HG02642 (cell line): ENCODE results near the gene TGFBR1.
"Not testable (repeated sequence)": the region's sequence is repeated elsewhere in the genome, so short reads cannot be mapped to it uniquely, and the experiment has no call there.

ENCODE experiments used
- ATAC-seq: cut with Tn5 transposase; IDR thresholded peaks from one replicate; pipeline ENCODE4 v1.9.1; 2021; ENCODE audit warnings: mild to moderate bottlenecking; ENCODE audit not compliant: unreplicated experiment, poor library complexity

TGFBR1 gene

DNA sequence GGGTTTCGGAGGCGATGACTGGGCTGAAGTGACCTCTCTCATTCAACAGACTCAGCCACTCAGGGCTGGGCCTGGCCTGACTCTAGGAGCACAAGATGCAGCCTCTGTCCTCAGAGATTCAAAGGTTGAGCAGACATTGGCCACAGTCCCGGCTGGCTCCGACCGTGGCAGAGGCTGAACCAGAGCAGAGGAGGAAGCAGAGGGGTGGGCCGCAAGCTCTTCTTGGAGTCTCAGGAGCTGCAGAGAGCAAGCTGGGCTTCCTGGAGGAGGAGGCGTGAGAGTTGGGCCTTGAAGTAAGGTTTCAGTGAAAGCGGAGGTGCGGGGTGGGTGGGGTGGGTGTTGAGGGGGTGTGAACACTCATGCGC is 79.2 kb downstream of the TGFBR1 start:
- no peak for ATAC-seq

DNA sequence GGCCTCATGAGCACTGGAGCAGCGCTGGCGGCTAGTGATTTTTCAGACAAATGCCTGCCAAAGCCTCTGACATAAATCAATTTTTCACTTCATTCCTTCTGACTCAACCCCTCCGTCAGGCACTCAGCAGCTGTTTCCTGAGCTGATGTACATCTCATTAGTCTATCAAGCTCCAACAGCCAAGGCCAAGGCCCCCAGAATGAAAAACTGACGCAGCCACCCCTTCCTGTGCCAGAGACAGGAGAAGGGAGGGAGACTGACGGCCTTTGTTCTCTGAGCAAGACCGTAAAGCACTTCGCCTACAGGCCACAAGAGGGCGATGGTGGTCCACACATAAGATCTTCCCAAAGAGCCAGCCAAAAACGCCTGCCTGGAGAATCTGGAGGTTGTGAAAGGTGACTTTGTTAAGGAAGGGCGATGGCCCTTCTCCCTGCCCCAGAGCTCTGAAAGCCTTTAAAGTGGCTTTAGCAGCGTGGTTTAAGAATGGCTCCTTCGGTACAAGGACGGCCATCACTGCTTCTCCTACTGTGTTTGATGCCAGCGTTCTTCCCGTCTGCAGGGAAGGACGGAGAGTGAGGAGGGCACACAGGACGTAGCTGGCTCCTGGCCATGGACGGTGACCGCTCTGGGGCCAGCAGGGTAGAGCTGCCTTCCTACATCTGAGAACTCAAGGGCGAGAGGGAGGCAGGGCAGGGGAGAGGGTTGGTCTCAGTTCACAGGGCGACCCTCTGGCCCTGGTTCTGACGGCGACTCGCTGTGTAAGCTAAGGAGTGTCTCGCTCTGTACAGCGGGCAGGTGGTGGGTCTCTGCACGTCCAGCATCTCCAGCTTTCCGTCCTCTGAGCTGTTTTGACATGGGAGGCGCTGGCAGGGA is 79.8 kb downstream of the TGFBR1 start:
- ATAC-seq: peak; percentile 63

GRCh38 chr9:99185348-99185632 is 80.4 kb downstream of the TGFBR1 start:
- ATAC-seq: no peak

GRCh38 chr9:99185934-99186333 is 81.0 kb downstream of the TGFBR1 start:
- no peak for ATAC-seq

- no peak for ATAC-seq
Observed at GRCh38 chr9:99187311-99187710, 82.4 kb downstream of the TGFBR1 start.

DNA sequence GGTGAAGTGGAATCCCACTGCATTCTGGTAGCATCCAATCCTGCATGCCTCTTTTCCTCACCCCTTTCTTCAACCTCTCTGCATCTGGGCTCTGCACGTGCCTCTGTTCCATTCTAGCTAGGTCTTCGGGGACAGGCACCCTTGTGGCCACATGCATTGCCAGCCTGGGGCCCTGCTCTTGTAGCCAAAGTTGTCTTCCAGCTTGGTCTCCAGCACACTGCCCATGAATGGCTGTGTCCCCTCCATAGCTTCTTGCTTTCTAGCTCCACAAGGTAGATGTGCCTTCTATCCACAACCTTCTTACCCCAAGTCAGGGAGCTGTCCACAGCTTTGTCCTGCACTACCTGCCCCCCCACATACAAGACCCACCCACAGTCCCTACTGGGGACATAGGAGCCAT is 84.3 kb downstream of the TGFBR1 start:
- ATAC-seq: no peak

GRCh38 chr9:99189887-99190596 is 85.1 kb downstream of the TGFBR1 start:
- ATAC-seq: no peak

DNA sequence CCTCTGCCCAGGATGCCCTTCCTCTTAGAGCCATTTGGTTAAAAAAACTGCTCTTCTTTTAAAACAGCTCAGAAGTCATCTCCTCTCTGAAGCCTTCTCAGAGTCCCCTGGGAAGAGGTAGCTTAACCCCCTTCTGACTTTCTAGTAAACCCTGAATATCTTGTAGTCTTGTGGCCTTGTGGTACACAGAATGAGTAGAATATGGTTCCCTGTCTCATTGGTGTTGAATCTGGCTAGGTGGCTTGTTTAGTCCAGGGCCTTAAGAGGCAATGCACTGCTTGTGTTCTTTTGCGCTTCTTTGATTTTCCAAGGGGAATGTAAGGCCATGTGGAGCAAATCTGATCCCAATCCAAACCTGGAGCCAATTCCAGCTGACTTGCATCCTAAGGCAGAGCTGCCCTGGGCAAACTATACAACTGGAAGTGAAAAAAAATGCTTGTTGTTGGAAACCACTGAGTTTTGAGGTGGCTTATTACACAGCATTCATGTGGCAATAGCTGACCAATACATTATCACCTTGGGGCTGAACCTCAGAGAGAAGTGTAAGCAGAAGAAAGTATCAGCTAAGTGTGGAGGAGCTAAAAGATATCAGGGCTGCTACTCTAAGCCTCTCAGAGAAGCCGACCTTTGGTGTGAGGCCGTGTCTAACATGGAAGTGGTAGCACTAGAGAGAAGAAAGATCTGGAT is 85.8 kb downstream of the TGFBR1 start:
- no peak for ATAC-seq

DNA sequence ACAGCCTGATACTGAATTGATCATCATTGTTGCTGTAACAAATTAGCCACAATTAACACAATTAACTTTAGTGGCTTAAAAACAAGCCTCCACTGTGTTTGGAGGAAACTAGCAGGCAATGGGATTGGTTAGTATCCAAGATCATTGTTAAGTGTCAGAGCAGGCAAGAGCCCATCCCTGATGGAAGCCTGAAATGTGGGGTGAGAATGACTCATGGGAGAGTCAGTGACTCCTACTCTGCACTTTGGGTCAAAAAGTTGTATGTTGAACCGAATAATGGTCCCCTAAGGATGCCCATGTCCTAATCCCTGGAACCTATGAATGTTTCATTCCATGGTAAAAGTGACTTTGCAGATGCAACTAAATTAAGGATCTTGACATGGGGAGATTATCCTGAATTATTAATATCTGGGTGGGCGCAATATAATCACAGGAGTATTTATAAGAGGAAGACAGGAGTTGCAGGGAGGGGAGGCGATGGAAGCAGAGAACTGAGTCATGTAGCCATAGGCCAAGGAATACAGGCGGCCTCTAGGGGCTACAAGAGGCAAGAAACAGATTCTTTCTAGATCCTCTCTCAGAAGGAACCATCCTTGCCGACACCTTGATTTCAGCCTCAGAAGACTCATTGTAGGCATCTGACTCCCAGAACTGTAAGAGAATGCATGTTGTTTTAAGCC is 88.0 kb downstream of the TGFBR1 start:
- no peak for ATAC-seq

DNA sequence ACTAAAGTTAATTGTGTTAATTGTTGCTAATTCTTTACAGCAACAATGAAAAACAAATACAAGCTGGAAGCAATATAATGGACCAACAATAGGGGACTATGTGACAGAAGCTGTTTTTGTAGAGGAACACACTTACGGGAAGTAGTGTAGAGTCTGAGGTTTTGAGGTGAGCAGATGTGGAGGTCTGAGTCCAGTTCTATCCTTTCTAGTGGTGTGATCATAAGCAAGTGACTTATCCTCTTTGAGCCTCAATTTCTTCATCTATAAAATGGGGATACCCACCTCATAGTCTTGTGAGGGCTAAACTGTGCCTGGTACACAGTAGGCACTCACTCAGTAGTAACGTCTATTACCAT is 88.5 kb downstream of the TGFBR1 start:
- ATAC-seq: no peak

GRCh38 chr9:99196484-99196883 is 91.6 kb downstream of the TGFBR1 start:
- ATAC-seq: not testable (repeated sequence)

DNA sequence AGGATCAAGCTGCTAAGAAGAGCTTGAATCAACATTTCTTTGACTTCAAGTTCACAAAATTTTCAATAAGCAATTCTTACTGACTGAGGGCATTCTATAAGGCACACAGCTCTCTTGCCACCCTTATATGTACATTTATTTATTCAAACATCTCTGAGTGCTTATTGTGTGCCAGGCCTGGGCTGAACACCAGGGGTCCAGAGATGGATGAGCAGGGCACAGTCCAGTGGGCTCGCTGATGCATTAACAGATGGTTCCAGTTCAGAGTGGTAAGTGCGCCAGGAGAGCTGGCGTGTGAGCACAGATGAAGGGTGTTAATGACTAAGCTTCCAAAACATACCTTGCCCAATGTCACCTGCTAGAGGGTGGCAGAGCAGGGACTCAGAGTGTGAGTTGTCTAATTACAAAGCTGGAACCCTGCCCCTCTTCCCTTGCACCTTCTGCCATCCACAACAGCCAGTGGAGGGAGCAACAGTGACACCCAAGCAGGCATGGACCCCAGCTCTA is 92.3 kb downstream of the TGFBR1 start:
- ATAC-seq: no peak

DNA sequence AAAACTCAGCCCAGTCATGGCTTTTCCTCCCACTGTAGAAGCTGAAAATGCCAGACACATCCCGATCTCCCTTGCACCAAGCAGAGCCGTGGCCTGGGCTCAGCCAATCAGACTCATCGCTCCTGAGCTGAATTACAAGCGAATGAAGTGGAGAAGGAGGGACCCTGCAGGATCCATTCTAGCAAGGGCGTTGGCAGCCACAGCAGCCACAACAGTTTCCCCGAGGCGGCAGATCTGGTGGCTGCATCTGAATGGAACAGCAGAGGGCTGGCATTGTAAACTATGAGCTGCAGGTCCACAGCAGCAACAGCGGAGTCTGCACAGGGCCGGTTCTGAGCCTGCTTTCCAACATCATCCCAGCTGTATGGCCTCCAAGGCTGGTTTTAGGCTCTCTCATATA is 93.1 kb downstream of the TGFBR1 start:
- no peak for ATAC-seq

- ATAC-seq: no peak
Observed at GRCh38 chr9:99199938-99200539, 95.1 kb downstream of the TGFBR1 start.

DNA sequence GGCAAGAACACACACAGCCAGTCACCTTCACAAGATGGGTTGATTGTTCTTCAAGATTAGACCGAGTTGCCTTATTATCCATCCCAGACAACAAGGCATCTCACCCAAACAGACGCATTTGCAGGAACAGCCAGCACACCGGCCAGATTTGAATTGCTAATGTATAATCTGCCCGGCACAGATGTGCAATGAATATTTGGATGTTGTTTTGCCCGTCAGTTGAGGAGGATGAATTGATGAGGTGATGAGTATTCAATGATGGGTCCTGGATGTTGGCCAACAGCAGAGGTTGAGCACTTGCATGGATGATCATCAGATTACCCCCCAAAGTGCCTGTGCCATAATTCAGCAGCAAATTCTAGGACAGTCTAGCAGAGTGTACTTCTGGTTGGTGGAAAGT is 96.7 kb downstream of the TGFBR1 start:
- ATAC-seq: no peak
